Activated B cell treated with CpG ODN at 0.5 μM for 24 hours (primary cell): ENCODE data around the gene SEMA3E. TPM values are rescaled to one million over a fixed set of nuclear protein-coding genes. Genes with fewer than 3 reads are reported as not detected.

Experiments used
- ATAC-seq: fragments of 200-7000 bp; cut with Tn5 transposase; one replicate; pipeline ENCODE4 v1.10.0; 2021; ENCODE audit warnings: low read depth, mild to moderate bottlenecking, moderate library complexity
- CTCF ChIA-PET: fragments of 350-600 bp; sonication (Branson Sonifier 250); formaldehyde crosslinking; loops from one replicate; lab custom pipeline; 2021; ENCODE audit warnings: antibody characterized with exemption; lab: Charles Lee
- POLR2A ChIA-PET: fragments of 350-600 bp; sonication (Branson Sonifier 250); formaldehyde crosslinking; loops from one replicate; lab custom pipeline; 2021; ENCODE audit warnings: antibody characterized with exemption; lab: Charles Lee
- DNase-seq: peaks from one replicate; pipeline ENCODE4 v3.0.0; 2022
- H3K27ac Mint-ChIP-seq: one replicate; pipeline ENCODE4 v1.8.0; 2020; ENCODE audit warnings: mixed read lengths
- H3K27me3 Mint-ChIP-seq: one replicate; pipeline ENCODE4 v1.8.0; 2021; ENCODE audit warnings: mixed read lengths
- H3K36me3 Mint-ChIP-seq: one replicate; pipeline ENCODE4 v1.8.0; 2021; ENCODE audit warnings: low read depth, mixed read lengths
- H3K4me1 Mint-ChIP-seq: one replicate; pipeline ENCODE4 v1.8.0; 2021; ENCODE audit warnings: mixed read lengths
- H3K4me3 Mint-ChIP-seq: one replicate; pipeline ENCODE4 v1.8.0; 2020; ENCODE audit warnings: mild to moderate bottlenecking, mixed read lengths
- H3K9me3 Mint-ChIP-seq: one replicate; pipeline ENCODE4 v1.8.0; 2020; ENCODE audit warnings: mixed read lengths
- CTCF ChIP-seq: fragments of 200-600 bp; IDR thresholded peaks from one replicate; pipeline ENCODE4 v1.8.0; 2022; ENCODE audit warnings: antibody characterized with exemption, mild to moderate bottlenecking
- intact Hi-C: fragments of 100-400 bp; cut with micrococcal nuclease; formaldehyde crosslinking; loops from one replicate; pipeline ENCODE4 v1.15.1; 2024
- total RNA-seq: library from RNA; stranded (reverse); gene quantifications from 2 replicates; pipeline ENCODE4 v1.2.3, GENCODE V29; 2022

Gene SEMA3E
- total RNA-seq, 1 donor from 2014 or later, result not detected

- no peak for DNase-seq
- intact Hi-C loops, result no loop called here
- Mint-ChIP-seq H3K9me3 (peaks cover under 1% of the 10 kb centered on the region), H3K27ac (no peak overlapping the region), H3K4me1 (no peaks in the 10 kb centered on the region), H3K36me3 (no peaks in the 10 kb centered on the region), H3K4me3 (no peak overlapping the region), H3K27me3 (no peaks in the 10 kb centered on the region)
- POLR2A ChIA-PET, result no interaction called here
- no peak for TF ChIP-seq CTCF
- ATAC-seq, result no peak
- CTCF ChIA-PET, result no interaction called here
Observed at GRCh38 chr7:83355143-83355542, 293.8 kb downstream of the SEMA3E start.

GRCh38 chr7:83347945-83348444, 300.9 kb downstream of the SEMA3E start:
- ChIA-PET CTCF (no interaction called here), POLR2A (no interaction called here)
- H3K4me3 Mint-ChIP-seq, result no peak overlapping the region
- no peaks in the 10 kb centered on the region for H3K4me1 Mint-ChIP-seq
- no peaks in the 10 kb centered on the region for H3K27me3 Mint-ChIP-seq
- no peaks in the 10 kb centered on the region for H3K36me3 Mint-ChIP-seq
- no peak for DNase-seq
- H3K9me3 Mint-ChIP-seq, result peaks cover 10% of the 10 kb centered on the region
- no peak for TF ChIP-seq CTCF
- intact Hi-C loops, result no loop called here
- no peak for ATAC-seq
- no peak overlapping the region for H3K27ac Mint-ChIP-seq

GRCh38 chr7:83339907-83340306, 309.0 kb downstream of the SEMA3E start:
- no peaks in the 10 kb centered on the region for H3K36me3 Mint-ChIP-seq
- intact Hi-C loops, result no loop called here
- DNase-seq, result no peak
- H3K4me3 Mint-ChIP-seq, result no peak overlapping the region
- no peak for TF ChIP-seq CTCF
- no peak overlapping the region for H3K27ac Mint-ChIP-seq
- H3K9me3 Mint-ChIP-seq, result peaks cover 4% of the 10 kb centered on the region
- CTCF ChIA-PET, result no interaction called here
- no peaks in the 10 kb centered on the region for H3K27me3 Mint-ChIP-seq
- no peak for ATAC-seq
- H3K4me1 Mint-ChIP-seq, result no peaks in the 10 kb centered on the region
- POLR2A ChIA-PET, result no interaction called here

- no peak for ATAC-seq
- ChIA-PET POLR2A (no interaction called here), CTCF (no interaction called here)
- Mint-ChIP-seq H3K27me3 (no peaks in the 10 kb centered on the region), H3K4me1 (no peaks in the 10 kb centered on the region), H3K27ac (no peak overlapping the region), H3K36me3 (no peaks in the 10 kb centered on the region), H3K9me3 (peaks cover under 1% of the 10 kb centered on the region), H3K4me3 (no peak overlapping the region)
- intact Hi-C loops, result no loop called here
- no peak for TF ChIP-seq CTCF
- DNase-seq, result no peak
Observed at GRCh38 chr7:83338277-83338950, 310.5 kb downstream of the SEMA3E start.

- H3K27ac Mint-ChIP-seq, result no peak overlapping the region
- H3K36me3 Mint-ChIP-seq, result no peaks in the 10 kb centered on the region
- no peak overlapping the region for H3K4me3 Mint-ChIP-seq
- no peak for TF ChIP-seq CTCF
- ATAC-seq, result no peak
- ChIA-PET POLR2A (no interaction called here), CTCF (no interaction called here)
- DNase-seq, result no peak
- no peaks in the 10 kb centered on the region for H3K4me1 Mint-ChIP-seq
- no peaks in the 10 kb centered on the region for H3K9me3 Mint-ChIP-seq
- intact Hi-C loops, result no loop called here
- H3K27me3 Mint-ChIP-seq, result no peaks in the 10 kb centered on the region
Observed at GRCh38 chr7:83337050-83337449, 311.9 kb downstream of the SEMA3E start.
